GM21723 (cell line): ENCODE measurements around the gene ARMCX1.
"Not testable (repeated sequence)": the region's sequence is repeated elsewhere in the genome, so short reads cannot be mapped to it uniquely, and the experiment has no call there.

Experiments
- ATAC-seq: cut with Tn5 transposase; IDR thresholded peaks from one replicate; pipeline ENCODE4 v1.9.1; 2021; ENCODE audit warnings: mild to moderate bottlenecking, moderate library complexity; ENCODE audit not compliant: unreplicated experiment

The ARMCX1 gene

DNA sequence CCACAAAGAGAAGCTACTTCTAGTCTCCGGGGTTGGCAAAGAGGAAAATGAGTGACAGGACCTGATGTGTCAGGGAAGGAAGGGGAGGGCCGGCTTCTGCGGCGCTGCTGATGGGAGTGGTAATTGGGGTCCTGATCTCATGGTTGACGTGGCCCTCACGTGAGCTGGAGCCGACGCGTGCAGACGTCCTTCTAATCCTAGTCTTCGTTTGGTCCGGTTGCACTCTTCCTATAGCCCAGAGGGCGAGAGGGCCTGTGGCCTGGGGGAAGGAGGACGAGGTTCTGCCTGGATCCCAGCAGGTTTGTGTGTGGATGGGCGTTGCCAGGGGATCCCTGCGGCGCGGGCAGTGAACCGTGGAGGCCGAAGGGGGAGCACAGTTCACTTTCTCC is at the start of gene ARMCX1:
TSS of gene ARMCX1 (plus strand) at position 186 of the 389 bp plus-strand sequence. CDS start 2,384 bp downstream, outside the sequence.
- no peak for ATAC-seq

DNA sequence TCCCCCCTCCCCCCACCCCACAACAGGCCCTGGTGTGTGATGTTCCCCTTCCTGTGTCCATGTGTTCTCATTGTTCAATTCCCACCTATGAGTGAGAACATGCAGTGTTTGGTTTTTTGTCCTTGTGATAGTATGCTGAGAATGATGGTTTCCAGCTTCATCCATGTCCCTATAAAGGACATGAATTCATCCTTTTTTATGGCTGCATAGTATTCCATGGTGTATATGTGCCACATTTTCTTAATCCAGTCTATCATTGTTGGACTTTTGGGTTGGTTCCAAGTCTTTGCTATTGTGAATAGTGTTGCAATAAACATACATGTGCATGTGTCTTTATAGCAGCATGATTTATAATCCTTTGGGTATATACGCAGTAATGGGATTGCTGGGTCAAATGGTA is 47.4 kb upstream of the ARMCX1 start:
- not testable (repeated sequence) for ATAC-seq

DNA sequence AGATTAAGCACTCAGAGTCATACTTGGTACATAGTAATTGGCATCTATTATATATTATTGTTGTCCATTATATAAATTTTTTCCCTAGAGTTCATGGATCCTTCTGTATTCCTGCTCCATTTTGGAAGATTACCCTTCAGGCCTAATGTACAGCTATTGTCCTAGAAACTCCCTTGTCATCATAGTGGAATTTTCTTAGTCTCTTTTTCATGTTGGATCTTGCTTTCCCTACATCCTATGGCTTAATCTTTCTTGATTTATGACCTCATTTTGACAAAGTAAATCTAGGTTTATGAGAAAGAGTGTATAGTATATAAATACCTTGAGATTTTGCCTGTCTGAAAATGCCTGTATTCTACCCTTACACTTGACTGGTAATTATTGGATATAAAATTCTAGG is 43.0 kb upstream of the ARMCX1 start:
- ATAC-seq = no peak

DNA sequence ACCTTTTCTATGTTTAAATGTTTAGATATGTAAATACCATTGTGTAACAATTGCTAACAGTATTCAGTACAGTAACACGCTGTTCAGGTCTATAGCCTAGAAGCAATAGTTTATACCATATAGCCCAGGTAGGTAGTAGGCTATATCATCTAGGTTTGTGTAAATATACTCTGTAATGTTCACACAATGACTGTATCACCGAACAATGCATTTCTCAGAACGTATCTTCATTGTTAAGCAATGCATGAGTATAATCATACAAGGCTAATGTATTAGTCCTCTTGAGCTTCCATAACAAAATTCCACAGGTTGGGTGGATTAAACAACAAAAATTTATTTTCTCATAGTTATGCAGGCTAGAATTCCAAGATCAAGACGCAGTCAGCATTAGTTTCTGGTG is 42.4 kb upstream of the ARMCX1 start:
- ATAC-seq = no peak

DNA sequence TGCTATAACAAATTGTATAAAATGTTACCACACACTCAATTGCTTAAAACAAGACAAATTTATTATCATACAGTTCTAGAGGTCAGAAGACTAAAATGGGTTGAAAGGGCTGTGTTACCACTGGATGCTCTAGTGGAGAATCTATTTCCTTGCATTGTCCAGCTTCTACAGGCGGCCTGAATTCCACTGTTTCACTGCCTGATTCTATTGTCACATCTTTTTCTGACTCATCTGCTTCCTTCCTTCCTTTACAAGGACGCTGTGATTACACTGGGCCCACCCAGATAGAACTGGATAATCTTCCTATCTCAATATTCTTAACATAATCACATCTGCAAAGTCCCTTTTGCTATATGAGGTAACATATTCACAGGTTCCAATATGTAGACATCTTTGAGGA is 19.4 kb upstream of the ARMCX1 start:
- ATAC-seq = no peak

DNA sequence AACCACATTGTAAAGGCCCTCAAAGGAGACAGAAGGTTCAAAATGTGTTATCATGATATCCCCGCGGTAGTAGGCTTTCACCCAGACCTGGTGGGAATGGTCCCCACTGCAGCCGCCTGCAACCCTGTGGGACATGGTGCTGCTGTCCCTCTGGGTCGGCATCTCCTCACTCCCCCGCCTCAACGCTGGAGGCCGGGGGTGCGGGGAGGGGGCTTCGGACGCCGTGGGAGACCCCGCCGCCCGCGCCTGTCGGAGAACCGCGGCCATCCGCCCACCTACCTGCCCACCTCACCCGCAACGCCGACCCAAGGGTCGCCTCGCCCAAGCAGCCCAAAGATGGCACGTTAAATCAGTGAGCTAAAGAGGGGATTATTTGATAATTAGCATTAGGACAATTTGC is 11.2 kb upstream of the ARMCX1 start:
- no peak for ATAC-seq

DNA sequence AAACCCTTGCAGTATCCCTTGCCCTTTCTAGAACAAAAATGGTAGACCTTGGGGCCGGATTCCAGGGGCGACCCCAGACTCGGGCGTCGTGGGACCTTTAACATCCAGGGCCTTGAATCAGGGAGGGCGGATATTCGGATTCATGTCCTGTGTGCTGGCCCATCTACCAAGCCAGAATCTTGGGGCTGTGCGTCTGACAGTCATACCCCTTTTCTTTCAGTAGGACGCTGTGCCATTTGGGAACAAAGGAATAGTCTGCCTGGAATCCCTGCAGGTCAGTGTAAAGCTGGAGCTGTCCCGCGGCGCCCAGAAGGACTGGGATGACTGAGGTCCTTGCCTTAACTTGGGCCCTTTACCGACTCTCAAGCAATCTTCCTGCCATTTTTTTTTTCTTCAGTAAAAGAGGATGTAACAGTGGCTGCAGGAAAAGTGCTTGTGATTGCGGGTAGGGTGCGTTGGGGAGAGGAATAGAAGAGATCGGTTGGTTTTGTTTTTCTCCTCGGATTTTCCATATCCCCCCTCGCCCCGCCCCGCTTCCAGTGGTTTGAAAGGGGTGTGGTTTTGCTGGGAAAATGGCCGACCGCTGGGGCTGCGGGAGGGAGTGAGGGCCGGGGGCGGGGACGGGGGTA is 518 bp downstream of the ARMCX1 start:
- ATAC-seq = no peak

DNA sequence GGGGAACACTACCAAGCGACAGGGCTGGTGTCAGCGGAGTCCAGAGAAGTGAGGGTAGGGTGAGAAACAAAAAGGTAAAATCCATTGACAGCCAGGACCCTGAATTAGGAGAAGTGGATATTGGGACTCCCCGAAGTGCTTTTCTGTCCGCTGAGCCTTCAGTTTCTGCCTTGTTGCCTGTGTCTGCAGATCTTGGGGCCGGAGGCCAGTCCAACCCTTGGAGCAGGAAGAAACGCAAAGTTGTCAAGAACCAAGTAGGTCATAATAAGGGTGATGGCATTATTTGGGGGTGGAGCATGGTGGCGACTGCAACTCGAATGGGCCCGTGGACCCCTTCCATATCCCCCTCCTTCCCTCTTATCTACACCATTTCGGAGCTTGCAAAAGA is 1.0 kb downstream of the ARMCX1 start:
- ATAC-seq = no peak

DNA sequence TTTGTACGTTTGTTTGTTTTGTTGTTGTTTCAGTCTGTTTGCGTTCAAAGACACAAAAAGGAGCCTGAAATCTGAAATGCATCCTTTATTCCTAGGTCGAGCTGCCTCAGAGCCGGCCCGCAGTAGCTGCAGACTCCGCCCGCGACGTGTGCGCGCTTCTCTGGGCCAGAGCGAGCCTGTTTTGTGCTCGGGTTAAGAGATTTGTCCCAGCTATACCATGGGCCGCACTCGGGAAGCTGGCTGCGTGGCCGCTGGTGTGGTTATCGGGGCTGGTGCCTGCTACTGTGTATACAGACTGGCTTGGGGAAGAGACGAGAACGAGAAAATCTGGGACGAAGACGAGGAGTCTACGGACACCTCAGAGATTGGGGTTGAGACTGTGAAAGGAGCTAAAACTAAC is 2.4 kb downstream of the ARMCX1 start:
- ATAC-seq = no peak

DNA sequence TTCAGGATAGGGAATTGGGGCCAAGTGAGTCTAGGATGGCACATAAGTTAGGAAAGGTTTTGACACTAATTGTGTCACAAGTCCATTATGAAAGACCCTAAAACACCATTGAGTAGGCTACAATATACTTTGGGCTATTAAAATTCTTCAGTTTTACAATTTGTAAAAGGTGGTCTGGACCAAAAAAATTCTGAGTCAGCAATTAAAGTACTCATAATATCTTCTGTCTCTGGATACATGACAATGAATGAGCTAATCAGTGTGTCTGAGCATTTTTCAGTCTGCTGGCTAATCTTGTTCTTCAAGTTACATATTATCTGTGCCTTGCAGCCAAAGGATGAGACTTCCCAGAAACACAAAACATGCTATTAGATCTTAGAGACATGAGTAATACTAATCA is 14.3 kb downstream of the ARMCX1 start:
- no peak for ATAC-seq

DNA sequence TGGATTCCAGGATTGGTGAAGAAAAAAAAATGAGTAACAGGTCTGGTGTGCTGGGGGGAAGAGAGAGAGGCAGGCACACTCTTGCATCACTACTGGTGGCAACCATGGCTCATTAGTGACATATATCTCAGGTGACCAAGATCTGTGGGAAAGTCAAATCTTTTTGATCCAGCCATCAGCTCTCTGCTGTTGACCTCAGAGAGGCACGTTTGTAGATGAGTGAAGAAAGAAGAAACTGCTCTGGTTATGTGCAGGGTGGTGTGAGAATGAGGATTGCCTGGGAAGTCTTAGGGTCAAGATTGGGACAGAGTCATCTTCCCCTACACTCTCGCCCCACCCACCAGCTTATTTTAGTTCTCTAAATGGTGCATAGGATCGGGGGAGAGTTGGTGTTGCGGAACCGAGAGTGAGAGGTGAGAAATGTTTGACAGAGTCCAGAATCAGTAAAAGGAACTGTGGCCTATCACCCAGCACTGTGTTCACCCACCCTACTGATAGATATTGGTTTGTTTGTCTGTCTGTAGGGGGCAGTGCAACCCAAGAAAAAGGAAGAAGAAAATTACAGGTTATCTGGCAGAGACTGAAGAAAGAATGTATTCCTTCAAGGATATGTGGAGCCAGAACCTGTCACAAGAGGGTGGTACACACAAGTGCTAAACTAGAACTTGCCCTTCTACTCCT is 45.5 kb downstream of the ARMCX1 start:
- peak; percentile 99 for ATAC-seq

DNA sequence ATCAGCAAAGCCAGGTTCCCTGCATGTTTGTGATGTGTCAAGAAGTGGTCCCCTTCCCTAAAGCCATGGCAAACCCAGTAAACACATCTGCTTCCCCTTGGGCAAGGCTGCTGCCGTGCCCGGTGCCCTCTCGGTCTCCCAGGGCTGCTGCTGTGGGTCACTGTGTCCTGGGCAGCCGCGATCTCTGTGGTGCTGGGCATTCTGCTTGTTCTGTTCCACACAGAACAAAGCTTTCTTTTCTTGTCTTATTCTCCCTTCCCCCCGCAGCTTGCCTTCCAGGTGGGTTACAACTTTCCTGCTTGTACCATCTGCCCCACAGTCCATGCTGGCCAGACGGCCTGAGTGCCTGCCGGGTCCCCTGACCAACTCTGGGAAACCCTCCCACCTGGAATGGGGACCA is 49.2 kb downstream of the ARMCX1 start:
- not testable (repeated sequence) for ATAC-seq

DNA sequence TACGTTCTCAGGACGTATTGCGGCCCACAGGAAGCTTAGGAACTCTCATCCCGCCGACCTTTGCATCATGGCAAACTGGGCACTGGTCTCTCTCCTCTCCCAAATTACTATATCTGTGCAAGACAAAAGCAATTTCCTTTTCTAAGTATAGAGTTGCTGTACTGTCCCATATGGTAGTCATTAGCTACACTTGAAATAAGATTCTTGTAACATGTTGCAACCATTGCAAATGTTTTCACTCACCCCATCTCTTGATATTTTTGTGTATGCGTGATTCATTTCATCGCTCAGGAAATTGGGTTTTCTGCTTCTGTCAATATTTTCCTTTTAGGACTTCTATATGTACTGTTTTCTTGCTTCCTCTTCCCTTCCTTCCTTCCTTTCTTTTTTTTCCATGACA is 51.7 kb downstream of the ARMCX1 start:
- ATAC-seq = no peak
